ENCODE data around the gene TMEM184A.
A peak's percentile ranks its signal among the peaks of the same experiment; 100 is the strongest.

Gene TMEM184A

DNA sequence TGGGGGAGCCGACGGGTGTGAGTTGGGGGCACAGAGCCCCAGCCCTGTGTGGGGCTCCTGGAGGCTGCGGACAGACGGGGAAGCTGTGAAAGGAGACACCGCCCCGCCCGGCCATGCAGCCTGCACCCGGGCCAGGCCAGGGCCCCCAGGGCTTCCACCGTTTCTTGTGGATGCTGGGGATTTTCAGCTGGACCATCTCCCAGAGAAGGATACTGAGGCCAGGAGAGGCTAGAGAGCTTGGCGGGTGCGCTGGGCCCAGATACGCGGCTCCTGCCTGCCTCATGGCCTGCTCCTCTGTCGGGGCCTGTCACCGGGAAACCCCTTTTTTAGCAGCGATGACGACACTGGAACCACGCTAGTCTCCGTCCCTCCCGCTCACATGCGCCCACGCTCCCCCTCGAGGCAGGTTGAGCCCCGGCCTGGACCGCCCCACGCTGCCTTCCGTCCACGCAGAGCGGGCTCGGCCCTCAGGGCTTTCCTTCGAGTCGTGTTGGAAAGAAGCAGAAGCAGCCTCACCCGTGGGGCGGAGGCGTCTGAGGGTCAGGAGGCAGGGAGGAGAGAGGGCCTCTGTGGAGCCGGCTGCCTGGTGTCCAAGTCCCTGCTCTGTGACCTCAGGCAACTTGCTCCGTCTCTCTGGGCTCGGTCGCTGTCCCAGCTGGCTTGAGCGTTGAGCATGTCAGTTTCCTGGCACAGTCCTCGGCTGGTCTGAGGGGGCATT, 11.7 kb downstream of the TMEM184A start:
- peaks cover 7 to 14% of the 10 kb centered on the region in 2 donors for H3K36me3 ChIP-seq (ENCODE audit: control insufficient read depth in 2 of 2, insufficient read depth in 2 of 2, low read length in 2 of 2)
- no peak overlapping the region for H3K27ac ChIP-seq (ENCODE audit: low read length)

GRCh38 chr7:1543826-1544177, 12.2 kb downstream of the TMEM184A start:
- H3K9ac ChIP-seq (ENCODE audit: low read length in 2 of 2) = no peak overlapping the region
- no peaks in the 10 kb centered on the region for H3K27me3 ChIP-seq (ENCODE audit: control insufficient read depth in 1 of 2, insufficient read depth in 2 of 2, low read length in 2 of 2)
- peaks cover 7 to 14% of the 10 kb centered on the region in 2 donors for H3K36me3 ChIP-seq (ENCODE audit: control insufficient read depth in 2 of 2, insufficient read depth in 2 of 2, low read length in 2 of 2)
- peaks cover 7% of the 10 kb centered on the region for H3K4me1 ChIP-seq (ENCODE audit: control insufficient read depth, insufficient read depth, low read length)
- H3K4me3 ChIP-seq (ENCODE audit: low read length in 2 of 2) = no peak overlapping the region
- no peak overlapping the region for H3K27ac ChIP-seq (ENCODE audit: low read length)
- no peaks in the 10 kb centered on the region for H3K9me3 ChIP-seq (ENCODE audit: control insufficient read depth in 2 of 2, low read length in 2 of 2)

More for the DNA sequence above, 11.7 kb downstream of the TMEM184A start:
- no peak overlapping the region for H3K4me3 ChIP-seq (ENCODE audit: low read length in 2 of 2)
- no peaks in the 10 kb centered on the region for H3K9me3 ChIP-seq (ENCODE audit: control insufficient read depth in 2 of 2, low read length in 2 of 2)
- H3K4me1 ChIP-seq (ENCODE audit: control insufficient read depth, insufficient read depth, low read length) = peaks cover 4% of the 10 kb centered on the region
- no peak overlapping the region for H3K9ac ChIP-seq (ENCODE audit: low read length in 2 of 2)
- no peaks in the 10 kb centered on the region for H3K27me3 ChIP-seq (ENCODE audit: control insufficient read depth in 1 of 2, insufficient read depth in 2 of 2, low read length in 2 of 2)

DNA sequence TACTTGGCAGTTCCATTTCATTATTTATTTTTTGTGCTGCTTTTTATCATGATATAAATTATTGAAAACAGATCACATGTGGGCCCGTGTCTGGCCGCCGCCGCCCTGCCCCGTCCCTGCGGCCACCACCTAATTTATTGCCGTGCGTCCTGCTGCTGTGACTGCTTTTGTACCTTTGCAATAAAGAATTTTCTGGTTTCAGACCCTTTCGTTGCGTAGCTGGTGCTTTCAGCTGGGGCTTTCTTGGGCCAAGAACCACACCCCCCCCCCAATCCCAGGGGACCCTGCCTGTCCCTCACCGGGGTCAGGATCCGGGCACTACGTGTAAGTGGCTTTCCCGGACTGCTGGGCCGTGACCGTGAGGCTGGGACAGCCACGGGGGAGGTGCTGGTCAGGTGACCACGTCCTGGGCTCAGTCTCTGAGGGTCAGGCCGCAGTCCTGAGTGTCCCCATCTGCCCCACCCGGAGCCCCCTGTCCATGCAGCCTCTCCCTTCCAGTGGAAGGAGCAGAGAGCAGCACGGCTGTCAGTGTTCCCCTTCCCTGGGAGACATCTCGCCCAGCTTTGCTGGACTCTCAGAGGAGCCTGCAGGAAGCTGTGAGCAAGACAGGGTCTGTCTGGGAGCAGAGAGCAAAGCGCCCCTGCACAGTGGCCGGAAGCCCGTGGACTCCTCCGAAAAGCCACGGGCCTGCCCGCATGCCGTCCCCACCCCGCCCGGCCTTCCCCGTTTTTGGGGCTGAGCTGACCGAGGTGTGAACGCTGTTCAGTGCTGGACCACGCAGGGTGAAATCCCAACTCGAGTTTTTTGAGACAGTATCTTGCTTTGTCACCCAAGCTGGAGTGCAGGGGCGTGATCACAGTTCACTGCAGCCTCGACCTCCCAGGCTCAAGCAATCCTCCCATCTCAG, 12.9 kb downstream of the TMEM184A start:
- no peaks in the 10 kb centered on the region for H3K27me3 ChIP-seq (ENCODE audit: control insufficient read depth in 1 of 2, insufficient read depth in 2 of 2, low read length in 2 of 2)
- H3K9me3 ChIP-seq (ENCODE audit: control insufficient read depth in 2 of 2, low read length in 2 of 2) = no peaks in the 10 kb centered on the region
- peaks cover 7 to 14% of the 10 kb centered on the region in 2 donors for H3K36me3 ChIP-seq (ENCODE audit: control insufficient read depth in 2 of 2, insufficient read depth in 2 of 2, low read length in 2 of 2)
- H3K4me3 ChIP-seq (ENCODE audit: low read length in 2 of 2) = no peak overlapping the region
- H3K27ac ChIP-seq (ENCODE audit: low read length) = no peak overlapping the region
- peaks cover 14% of the 10 kb centered on the region for H3K4me1 ChIP-seq (ENCODE audit: control insufficient read depth, insufficient read depth, low read length)
- H3K9ac ChIP-seq (ENCODE audit: low read length in 2 of 2) = no peak overlapping the region

DNA sequence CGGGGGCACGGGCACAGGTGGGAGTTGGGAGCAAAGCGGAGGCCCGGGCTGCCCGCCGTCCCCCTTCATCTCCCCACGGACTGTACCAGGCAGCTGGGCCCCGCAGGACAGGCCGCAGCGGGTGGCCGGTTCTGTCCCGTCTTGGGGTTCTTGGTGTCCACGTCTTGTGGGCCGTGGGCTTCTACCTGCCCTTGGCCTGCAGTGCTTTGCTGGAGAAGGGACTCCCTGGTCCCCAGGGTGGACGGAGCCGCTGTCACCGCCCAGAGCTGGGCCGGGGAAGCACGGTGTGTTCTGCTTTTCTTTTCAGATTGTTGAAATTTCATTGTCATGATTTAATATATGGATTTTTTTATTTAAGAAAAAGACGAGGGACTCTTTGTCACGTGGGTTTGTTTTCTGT, 13.7 kb downstream of the TMEM184A start:
- H3K9me3 ChIP-seq (ENCODE audit: control insufficient read depth in 2 of 2, low read length in 2 of 2) = no peaks in the 10 kb centered on the region
- no peaks in the 10 kb centered on the region for H3K27me3 ChIP-seq (ENCODE audit: control insufficient read depth in 1 of 2, insufficient read depth in 2 of 2, low read length in 2 of 2)
- no peak overlapping the region for H3K9ac ChIP-seq (ENCODE audit: low read length in 2 of 2)
- peaks cover 7 to 14% of the 10 kb centered on the region in 2 donors for H3K36me3 ChIP-seq (ENCODE audit: control insufficient read depth in 2 of 2, insufficient read depth in 2 of 2, low read length in 2 of 2)
- H3K27ac ChIP-seq (ENCODE audit: low read length) = no peak overlapping the region
- H3K4me1 ChIP-seq (ENCODE audit: control insufficient read depth, insufficient read depth, low read length) = peaks cover 22% of the 10 kb centered on the region
- no peak overlapping the region for H3K4me3 ChIP-seq (ENCODE audit: low read length in 2 of 2)

DNA sequence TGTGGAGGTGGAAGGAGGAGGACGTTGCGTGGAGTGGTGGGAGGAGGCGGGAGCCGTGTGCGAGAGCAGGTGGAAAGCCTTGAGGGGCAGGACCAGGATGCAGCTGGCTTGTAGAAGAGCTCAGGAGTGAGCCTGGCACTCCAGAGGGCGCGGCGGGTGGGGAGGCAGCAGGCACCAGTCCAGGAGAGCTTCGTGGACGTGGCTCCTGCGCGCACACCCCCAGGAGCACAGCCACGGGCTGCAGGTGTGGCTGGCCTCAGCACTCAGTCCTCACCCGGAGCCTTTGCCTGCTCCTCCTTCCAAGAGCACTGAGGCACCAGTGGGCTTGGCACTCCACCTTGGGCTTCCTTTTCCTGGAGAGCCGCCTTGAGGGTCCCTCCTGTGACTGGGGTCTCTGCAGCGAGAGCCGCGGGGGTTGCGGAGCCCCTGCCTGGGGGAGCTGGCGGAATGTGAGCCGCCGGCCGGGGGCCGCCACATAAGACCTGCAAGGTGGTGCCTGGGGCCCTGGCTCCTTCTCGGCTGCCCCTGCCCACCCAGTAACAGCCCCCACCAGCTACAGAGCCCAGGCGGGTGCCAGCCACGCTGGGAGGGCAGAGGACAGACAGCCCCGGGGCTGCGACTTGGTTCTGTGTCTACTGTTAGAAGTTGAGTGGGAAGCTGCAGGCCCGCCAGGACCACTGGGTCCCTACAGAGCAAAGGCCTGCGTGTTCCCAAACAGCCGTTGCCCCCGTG, 14.4 kb downstream of the TMEM184A start:
- Histone ChIP-seq H3K27ac (ENCODE audit: low read length) (no peak overlapping the region), H3K9me3 (ENCODE audit: control insufficient read depth in 2 of 2, low read length in 2 of 2) (no peaks in the 10 kb centered on the region), H3K36me3 (ENCODE audit: control insufficient read depth in 2 of 2, insufficient read depth in 2 of 2, low read length in 2 of 2) (peaks cover 7 to 14% of the 10 kb centered on the region in 2 donors), H3K27me3 (ENCODE audit: control insufficient read depth in 1 of 2, insufficient read depth in 2 of 2, low read length in 2 of 2) (no peaks in the 10 kb centered on the region), H3K9ac (ENCODE audit: low read length in 2 of 2) (no peak overlapping the region), H3K4me3 (ENCODE audit: low read length in 2 of 2) (no peak overlapping the region), H3K4me1 (ENCODE audit: control insufficient read depth, insufficient read depth, low read length) (peaks cover 29% of the 10 kb centered on the region)

- Histone ChIP-seq H3K36me3 (ENCODE audit: control insufficient read depth in 2 of 2, insufficient read depth in 2 of 2, low read length in 2 of 2) (peaks cover 7 to 14% of the 10 kb centered on the region in 2 donors), H3K27ac (ENCODE audit: low read length) (no peak overlapping the region), H3K9ac (ENCODE audit: low read length in 2 of 2) (no peak overlapping the region), H3K27me3 (ENCODE audit: control insufficient read depth in 1 of 2, insufficient read depth in 2 of 2, low read length in 2 of 2) (no peaks in the 10 kb centered on the region), H3K4me3 (ENCODE audit: low read length in 2 of 2) (no peak overlapping the region), H3K9me3 (ENCODE audit: control insufficient read depth in 2 of 2, low read length in 2 of 2) (no peaks in the 10 kb centered on the region), H3K4me1 (ENCODE audit: control insufficient read depth, insufficient read depth, low read length) (peaks cover 35% of the 10 kb centered on the region)
Observed at GRCh38 chr7:1540776-1541271, 15.2 kb downstream of the TMEM184A start.

DNA sequence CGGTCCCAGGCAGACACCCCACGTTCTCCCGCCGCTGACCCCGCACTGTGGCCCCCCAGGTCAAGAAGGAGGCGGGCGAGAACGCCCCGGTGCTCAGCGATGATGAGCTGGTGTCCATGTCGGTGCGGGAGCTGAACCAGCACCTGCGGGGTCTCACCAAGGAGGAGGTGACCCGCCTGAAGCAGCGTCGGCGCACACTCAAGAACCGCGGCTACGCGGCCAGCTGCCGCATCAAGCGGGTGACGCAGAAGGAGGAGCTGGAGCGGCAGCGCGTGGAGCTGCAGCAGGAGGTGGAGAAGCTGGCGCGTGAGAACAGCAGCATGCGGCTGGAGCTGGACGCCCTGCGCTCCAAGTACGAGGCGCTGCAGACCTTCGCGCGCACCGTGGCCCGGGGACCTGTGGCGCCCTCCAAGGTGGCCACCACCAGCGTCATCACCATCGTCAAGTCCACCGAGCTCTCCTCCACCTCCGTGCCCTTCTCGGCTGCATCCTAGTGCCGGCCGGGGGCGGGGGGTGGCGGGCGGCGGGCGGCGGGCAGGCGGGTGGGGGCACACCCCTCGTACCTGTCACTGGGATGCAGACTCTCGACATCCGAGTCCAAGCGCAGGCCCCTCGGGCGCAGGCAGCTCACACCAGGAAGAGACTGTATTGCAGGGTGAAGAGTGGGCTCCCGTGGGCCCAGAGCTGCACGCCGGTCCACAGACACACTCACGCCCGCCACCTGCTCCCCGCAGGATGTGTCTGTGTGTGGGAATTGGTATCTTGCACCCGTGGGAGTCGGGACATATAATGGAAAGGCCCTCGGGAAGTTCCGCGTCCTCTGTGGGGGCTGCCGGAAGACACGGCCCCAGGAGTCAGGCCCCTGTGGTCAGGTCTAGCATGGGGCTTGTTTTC, 15.9 kb downstream of the TMEM184A start:
- peaks cover 35% of the 10 kb centered on the region for H3K4me1 ChIP-seq (ENCODE audit: control insufficient read depth, insufficient read depth, low read length)
- H3K27ac ChIP-seq (ENCODE audit: low read length) = no peak overlapping the region
- no peak overlapping the region for H3K4me3 ChIP-seq (ENCODE audit: low read length in 2 of 2)
- H3K27me3 ChIP-seq (ENCODE audit: control insufficient read depth in 1 of 2, insufficient read depth in 2 of 2, low read length in 2 of 2) = no peaks in the 10 kb centered on the region
- H3K9ac ChIP-seq (ENCODE audit: low read length in 2 of 2) = no peak overlapping the region
- H3K36me3 ChIP-seq (ENCODE audit: control insufficient read depth in 2 of 2, insufficient read depth in 2 of 2, low read length in 2 of 2) = peaks cover 7 to 14% of the 10 kb centered on the region in 2 donors
- no peaks in the 10 kb centered on the region for H3K9me3 ChIP-seq (ENCODE audit: control insufficient read depth in 2 of 2, low read length in 2 of 2)

GRCh38 chr7:1539181-1539881, 16.7 kb downstream of the TMEM184A start:
- Histone ChIP-seq H3K4me3 (ENCODE audit: low read length in 2 of 2) (no peak overlapping the region), H3K27me3 (ENCODE audit: control insufficient read depth in 1 of 2, insufficient read depth in 2 of 2, low read length in 2 of 2) (no peaks in the 10 kb centered on the region), H3K9ac (ENCODE audit: low read length in 2 of 2) (no peak overlapping the region), H3K4me1 (ENCODE audit: control insufficient read depth, insufficient read depth, low read length) (peaks cover 33% of the 10 kb centered on the region), H3K27ac (ENCODE audit: low read length) (peak overlapping the region; percentile 98), H3K36me3 (ENCODE audit: control insufficient read depth in 2 of 2, insufficient read depth in 2 of 2, low read length in 2 of 2) (peaks cover 7 to 14% of the 10 kb centered on the region in 2 donors), H3K9me3 (ENCODE audit: control insufficient read depth in 2 of 2, low read length in 2 of 2) (no peaks in the 10 kb centered on the region)

GRCh38 chr7:1538544-1539180, 17.3 kb downstream of the TMEM184A start:
- Histone ChIP-seq H3K36me3 (ENCODE audit: control insufficient read depth in 2 of 2, insufficient read depth in 2 of 2, low read length in 2 of 2) (peaks cover 7 to 14% of the 10 kb centered on the region in 2 donors), H3K27me3 (ENCODE audit: control insufficient read depth in 1 of 2, insufficient read depth in 2 of 2, low read length in 2 of 2) (no peaks in the 10 kb centered on the region), H3K4me1 (ENCODE audit: control insufficient read depth, insufficient read depth, low read length) (peaks cover 38% of the 10 kb centered on the region), H3K27ac (ENCODE audit: low read length) (peak overlapping the region; percentile 98), H3K9me3 (ENCODE audit: control insufficient read depth in 2 of 2, low read length in 2 of 2) (no peaks in the 10 kb centered on the region), H3K9ac (ENCODE audit: low read length in 2 of 2) (peak overlapping the region in 1 of 2 donors; percentile 42), H3K4me3 (ENCODE audit: low read length in 2 of 2) (peak overlapping the region in 1 of 2 donors; percentile 81)

Measured in stomach smooth muscle (tissue), 2 donors.